HepG2 (cell line): ENCODE results near the gene TJP1.

Source experiments
- FOXA1 ChIP-seq, 2 experiments: fragments of 450-650 bp in 1 of 2; sonication (generic) in 1 of 2; formaldehyde crosslinking in 1 of 2; IDR thresholded peaks; 2 replicates each; pipeline versions ENCODE4 v1.4.0 to v1.6.1; 2016 to 2020; ENCODE audit warnings: missing genetic modification reagents in 1 of 2
- HDAC6 ChIP-seq: fragments of 200-600 bp; sonication (generic); IDR thresholded peaks from 2 replicates; pipeline ENCODE4 v1.7.0; 2017; ENCODE audit warnings: mild to moderate bottlenecking, antibody characterized with exemption, low read length, low read depth
- HMG20A ChIP-seq: IDR thresholded peaks from 2 replicates; pipeline ENCODE4 v1.6.1; 2016; ENCODE audit warnings: borderline replicate concordance
- ZNF552 ChIP-seq: sonication (generic); formaldehyde crosslinking; IDR thresholded peaks from 2 replicates; pipeline ENCODE4 v1.9.0; 2022; ENCODE audit warnings: missing genetic modification reagents, mild to moderate bottlenecking, borderline replicate concordance
- TF ChIP-seq, protein P1 (sequence below): sonication (generic); formaldehyde crosslinking; IDR thresholded peaks from 2 replicates; pipeline ENCODE4 v1.4.0; 2020; ENCODE audit warnings: mild to moderate bottlenecking, missing genetic modification reagents
- TF ChIP-seq, protein P2 (sequence below): IDR thresholded peaks from 2 replicates; pipeline ENCODE4 v1.6.1; 2012; ENCODE audit warnings: inconsistent platforms
- TF ChIP-seq, protein P3 (sequence below): fragments of 450-650 bp; IDR thresholded peaks from 2 replicates; pipeline ENCODE4 v1.6.1; 2017

DNA sequence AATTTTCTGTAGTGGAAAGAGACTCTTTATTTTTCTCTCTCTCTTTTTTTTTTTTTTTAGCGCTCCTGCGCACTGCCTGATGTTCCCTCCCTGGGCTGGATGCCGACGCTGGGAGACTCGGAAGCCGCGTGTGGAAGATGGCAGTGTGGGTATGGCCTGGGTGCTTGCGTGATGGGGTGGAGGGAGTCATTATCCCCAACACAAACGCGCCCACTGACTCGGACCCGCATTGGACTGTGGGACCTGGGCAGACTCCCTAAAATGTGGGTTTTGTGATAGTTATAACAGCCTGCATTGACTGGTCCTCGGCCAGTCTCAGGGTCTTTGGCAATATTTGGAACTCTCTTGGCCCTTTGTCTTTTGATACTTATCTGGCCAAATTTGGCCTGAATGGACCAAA is 157.9 kb downstream of the TJP1 start:
- TF ChIP-seq, protein P1, sequence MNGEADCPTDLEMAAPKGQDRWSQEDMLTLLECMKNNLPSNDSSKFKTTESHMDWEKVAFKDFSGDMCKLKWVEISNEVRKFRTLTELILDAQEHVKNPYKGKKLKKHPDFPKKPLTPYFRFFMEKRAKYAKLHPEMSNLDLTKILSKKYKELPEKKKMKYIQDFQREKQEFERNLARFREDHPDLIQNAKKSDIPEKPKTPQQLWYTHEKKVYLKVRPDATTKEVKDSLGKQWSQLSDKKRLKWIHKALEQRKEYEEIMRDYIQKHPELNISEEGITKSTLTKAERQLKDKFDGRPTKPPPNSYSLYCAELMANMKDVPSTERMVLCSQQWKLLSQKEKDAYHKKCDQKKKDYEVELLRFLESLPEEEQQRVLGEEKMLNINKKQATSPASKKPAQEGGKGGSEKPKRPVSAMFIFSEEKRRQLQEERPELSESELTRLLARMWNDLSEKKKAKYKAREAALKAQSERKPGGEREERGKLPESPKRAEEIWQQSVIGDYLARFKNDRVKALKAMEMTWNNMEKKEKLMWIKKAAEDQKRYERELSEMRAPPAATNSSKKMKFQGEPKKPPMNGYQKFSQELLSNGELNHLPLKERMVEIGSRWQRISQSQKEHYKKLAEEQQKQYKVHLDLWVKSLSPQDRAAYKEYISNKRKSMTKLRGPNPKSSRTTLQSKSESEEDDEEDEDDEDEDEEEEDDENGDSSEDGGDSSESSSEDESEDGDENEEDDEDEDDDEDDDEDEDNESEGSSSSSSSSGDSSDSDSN: no peak
- no peak for TF ChIP-seq FOXA1 (IDR thresholded peaks at IDR 0.05)
- no peak for TF ChIP-seq FOXA1 (CRISPR knock-in tag; IDR thresholded peaks at IDR 0.05)
- no peak for TF ChIP-seq HMG20A (CRISPR knock-in tag)
- TF ChIP-seq, protein P2, sequence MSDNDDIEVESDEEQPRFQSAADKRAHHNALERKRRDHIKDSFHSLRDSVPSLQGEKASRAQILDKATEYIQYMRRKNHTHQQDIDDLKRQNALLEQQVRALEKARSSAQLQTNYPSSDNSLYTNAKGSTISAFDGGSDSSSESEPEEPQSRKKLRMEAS: no peak
- TF ChIP-seq, protein P3, sequence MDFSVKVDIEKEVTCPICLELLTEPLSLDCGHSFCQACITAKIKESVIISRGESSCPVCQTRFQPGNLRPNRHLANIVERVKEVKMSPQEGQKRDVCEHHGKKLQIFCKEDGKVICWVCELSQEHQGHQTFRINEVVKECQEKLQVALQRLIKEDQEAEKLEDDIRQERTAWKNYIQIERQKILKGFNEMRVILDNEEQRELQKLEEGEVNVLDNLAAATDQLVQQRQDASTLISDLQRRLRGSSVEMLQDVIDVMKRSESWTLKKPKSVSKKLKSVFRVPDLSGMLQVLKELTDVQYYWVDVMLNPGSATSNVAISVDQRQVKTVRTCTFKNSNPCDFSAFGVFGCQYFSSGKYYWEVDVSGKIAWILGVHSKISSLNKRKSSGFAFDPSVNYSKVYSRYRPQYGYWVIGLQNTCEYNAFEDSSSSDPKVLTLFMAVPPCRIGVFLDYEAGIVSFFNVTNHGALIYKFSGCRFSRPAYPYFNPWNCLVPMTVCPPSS: no peak
- no peak for TF ChIP-seq HDAC6
- no peak for TF ChIP-seq ZNF552
